Osteoblast (primary cell): ENCODE data around the gene DBN1. TPM values are rescaled to one million over a fixed set of nuclear protein-coding genes. Genes with fewer than 3 reads are reported as not detected.

Source experiments
- DNase-seq: peaks from one replicate; pipeline ENCODE4 v3.0.0; 2011; ENCODE audit warnings: low spot score, mixed read lengths; ENCODE audit not compliant: insufficient read length; ENCODE audit errors: missing footprints
- H2AFZ ChIP-seq: 2 replicates; pipeline ENCODE4 v1.6.0; 2011; ENCODE audit warnings: mild to moderate bottlenecking, low read length
- H3K27ac ChIP-seq: 2 replicates; pipeline ENCODE4 v1.5.1; 2011; ENCODE audit warnings: mild to moderate bottlenecking, low read depth, low read length, moderate library complexity
- H3K27me3 ChIP-seq: 2 replicates; pipeline ENCODE4 v1.6.0; 2012; ENCODE audit warnings: mild to moderate bottlenecking, control low read depth, inconsistent platforms, low read length, moderate library complexity; ENCODE audit not compliant: insufficient read depth
- H3K36me3 ChIP-seq: 2 replicates; pipeline ENCODE4 v1.5.1; 2011; ENCODE audit warnings: mild to moderate bottlenecking, low read length, control low read depth, moderate library complexity; ENCODE audit not compliant: insufficient read depth
- H3K4me1 ChIP-seq: 2 replicates; pipeline ENCODE4 v1.5.1; 2011; ENCODE audit warnings: mild to moderate bottlenecking, low read length, control low read depth, moderate library complexity; ENCODE audit not compliant: insufficient read depth
- H3K4me2 ChIP-seq: 2 replicates; pipeline ENCODE4 v1.6.0; 2011; ENCODE audit warnings: mild to moderate bottlenecking, low read length; ENCODE audit not compliant: insufficient read depth
- H3K4me3 ChIP-seq: fragments of 200-600 bp; sonication (generic); 3 replicates; pipeline ENCODE4 v1.5.1; 2012; ENCODE audit warnings: mild to moderate bottlenecking, low read length, inconsistent platforms; ENCODE audit not compliant: insufficient read depth
- H3K79me2 ChIP-seq: 2 replicates; pipeline ENCODE4 v1.6.0; 2012; ENCODE audit warnings: mild to moderate bottlenecking, low read length, control low read depth, inconsistent platforms; ENCODE audit not compliant: insufficient read depth
- H3K9me3 ChIP-seq: 2 replicates; pipeline ENCODE4 v1.5.1; 2011; ENCODE audit warnings: low read depth, low read length, control low read depth
- H4K20me1 ChIP-seq: 2 replicates; pipeline ENCODE4 v1.6.0; 2012; ENCODE audit warnings: mild to moderate bottlenecking, low read length, control low read depth; ENCODE audit not compliant: insufficient read depth
- total RNA-seq: library from RNA; depleted of rRNA; stranded (reverse); fragments of >200 nt; gene quantifications from 2 replicates; pipeline ENCODE4 v1.2.3, GENCODE V29; 2012
- TF ChIP-seq, protein P1 (sequence below): IDR thresholded peaks from 2 replicates; pipeline ENCODE4 v1.5.1; 2011; ENCODE audit warnings: mild to moderate bottlenecking, low read depth, low read length, moderate library complexity; ENCODE audit errors: extremely low read depth

The DBN1 gene
- total RNA-seq, 1 donor = 139 TPM

DNA sequence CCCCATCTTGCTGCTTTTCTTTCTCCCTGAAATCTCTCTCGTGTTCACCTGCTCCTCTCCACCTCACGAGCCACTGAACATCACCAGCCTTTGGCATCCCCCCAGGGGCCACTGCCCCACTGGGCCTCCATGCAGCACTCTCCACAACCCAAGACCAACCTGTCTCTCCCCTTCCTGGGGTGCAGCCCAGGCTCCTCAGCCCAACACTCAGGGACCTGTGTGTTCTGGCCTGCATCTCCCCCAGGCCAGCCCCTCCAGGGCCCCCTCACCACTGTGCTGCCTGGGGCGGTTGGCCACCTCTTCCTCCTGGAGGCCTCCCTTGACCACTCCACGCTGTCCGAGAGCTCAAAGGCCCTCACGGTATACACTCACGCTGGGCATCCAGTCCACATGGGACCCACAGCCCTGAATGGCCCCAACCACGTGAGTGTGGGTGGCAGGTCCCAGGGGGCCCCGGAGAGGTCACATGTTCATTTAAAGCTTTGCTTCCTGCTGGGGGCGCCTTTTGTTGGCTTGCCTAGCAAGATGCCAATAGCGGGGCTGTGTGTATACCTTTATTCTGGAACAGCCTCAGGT, 36.6 kb upstream of the DBN1 start:
- Histone ChIP-seq H3K4me2 (no peak overlapping the region), H4K20me1 (peaks cover 8% of the 10 kb centered on the region), H3K36me3 (peaks cover 36% of the 10 kb centered on the region), H3K4me1 (no peaks in the 10 kb centered on the region), H2AFZ (no peak overlapping the region), H3K27me3 (no peaks in the 10 kb centered on the region), H3K79me2 (peaks cover 8% of the 10 kb centered on the region), H3K4me3 (no peak overlapping the region), H3K9me3 (no peaks in the 10 kb centered on the region), H3K27ac (no peak overlapping the region)
- DNase-seq = no peak
- TF ChIP-seq, protein P1, sequence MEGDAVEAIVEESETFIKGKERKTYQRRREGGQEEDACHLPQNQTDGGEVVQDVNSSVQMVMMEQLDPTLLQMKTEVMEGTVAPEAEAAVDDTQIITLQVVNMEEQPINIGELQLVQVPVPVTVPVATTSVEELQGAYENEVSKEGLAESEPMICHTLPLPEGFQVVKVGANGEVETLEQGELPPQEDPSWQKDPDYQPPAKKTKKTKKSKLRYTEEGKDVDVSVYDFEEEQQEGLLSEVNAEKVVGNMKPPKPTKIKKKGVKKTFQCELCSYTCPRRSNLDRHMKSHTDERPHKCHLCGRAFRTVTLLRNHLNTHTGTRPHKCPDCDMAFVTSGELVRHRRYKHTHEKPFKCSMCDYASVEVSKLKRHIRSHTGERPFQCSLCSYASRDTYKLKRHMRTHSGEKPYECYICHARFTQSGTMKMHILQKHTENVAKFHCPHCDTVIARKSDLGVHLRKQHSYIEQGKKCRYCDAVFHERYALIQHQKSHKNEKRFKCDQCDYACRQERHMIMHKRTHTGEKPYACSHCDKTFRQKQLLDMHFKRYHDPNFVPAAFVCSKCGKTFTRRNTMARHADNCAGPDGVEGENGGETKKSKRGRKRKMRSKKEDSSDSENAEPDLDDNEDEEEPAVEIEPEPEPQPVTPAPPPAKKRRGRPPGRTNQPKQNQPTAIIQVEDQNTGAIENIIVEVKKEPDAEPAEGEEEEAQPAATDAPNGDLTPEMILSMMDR = no peak

DNA sequence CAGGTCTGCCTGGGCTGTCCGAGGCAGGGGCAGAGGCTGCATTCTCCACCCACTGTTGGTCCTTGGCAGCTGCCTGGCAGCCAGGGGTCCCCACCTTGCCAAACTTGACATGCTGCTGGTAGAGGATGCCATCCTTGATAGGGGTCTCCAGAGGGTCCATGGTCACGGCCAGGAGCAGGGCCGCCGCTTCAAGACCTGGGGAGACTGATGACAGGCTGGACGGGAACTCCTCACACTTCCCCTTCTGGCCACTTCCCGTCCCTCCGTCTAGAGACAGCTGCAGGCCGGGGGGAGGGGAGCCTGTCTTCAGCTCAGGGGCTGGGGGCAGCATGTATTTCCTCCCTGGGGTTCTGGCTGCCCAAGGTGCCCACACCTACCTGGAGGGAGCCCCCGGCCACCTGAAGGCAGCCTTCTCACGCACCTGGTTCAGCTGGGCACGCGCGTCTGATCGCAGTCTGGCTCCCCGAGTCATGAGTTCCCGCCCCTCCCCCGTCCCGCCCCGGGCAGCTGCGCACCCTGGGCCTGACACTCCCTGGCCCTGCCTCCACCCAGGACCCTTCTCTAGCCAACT, 36.0 kb upstream of the DBN1 start, which contains the start of gene DOK3:
Gene DOK3 (minus strand): TSS at position 446 of the 571 bp plus-strand sequence. CDS start 286 bp downstream, at position 160.
- no peaks in the 10 kb centered on the region for H3K27me3 ChIP-seq
- no peak within 1 kb of the TSS for H2AFZ ChIP-seq
- no peak within 1 kb of the TSS for H3K27ac ChIP-seq
- peaks cover 2% of the 10 kb centered on the region for H3K79me2 ChIP-seq
- H3K9me3 ChIP-seq = no peaks in the 10 kb centered on the region
- no peak within 1 kb of the TSS for H3K4me3 ChIP-seq
- peaks cover 30% of the 10 kb centered on the region for H3K36me3 ChIP-seq
- no peaks in the 10 kb centered on the region for H3K4me1 ChIP-seq
- H3K4me2 ChIP-seq = no peak within 1 kb of the TSS
- peaks cover 3% of the 10 kb centered on the region for H4K20me1 ChIP-seq
- no peak for DNase-seq
- TF ChIP-seq, protein P1 = no peak

DNA sequence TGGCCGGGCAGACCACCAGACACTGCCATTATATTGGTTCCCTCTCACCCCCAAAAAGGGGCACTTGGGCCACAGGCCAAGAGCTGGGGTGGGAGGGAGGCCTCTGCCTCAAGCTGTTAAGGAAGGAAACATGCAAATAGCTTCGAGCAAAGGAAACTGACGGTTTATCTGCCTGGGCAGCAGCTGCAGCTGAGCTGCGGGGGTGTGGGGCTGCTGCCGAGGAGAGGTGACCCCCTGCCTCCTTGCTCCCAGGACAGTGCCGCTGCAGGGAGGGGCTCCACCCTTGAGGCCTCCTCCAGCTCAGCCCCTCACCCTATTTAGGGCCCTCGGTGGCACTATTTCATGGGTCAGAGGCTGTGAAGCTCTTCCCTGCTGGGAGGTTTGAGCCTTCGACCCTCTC, 35.4 kb upstream of the DBN1 start:
- Histone ChIP-seq H3K4me2 (no peak overlapping the region), H3K4me3 (no peak overlapping the region), H2AFZ (no peak overlapping the region), H3K9me3 (no peaks in the 10 kb centered on the region), H3K4me1 (no peaks in the 10 kb centered on the region), H4K20me1 (peaks cover 3% of the 10 kb centered on the region), H3K79me2 (no peaks in the 10 kb centered on the region), H3K27me3 (no peaks in the 10 kb centered on the region), H3K27ac (no peak overlapping the region), H3K36me3 (peaks cover 26% of the 10 kb centered on the region)
- no peak for DNase-seq
- TF ChIP-seq, protein P1 = no peak

DNA sequence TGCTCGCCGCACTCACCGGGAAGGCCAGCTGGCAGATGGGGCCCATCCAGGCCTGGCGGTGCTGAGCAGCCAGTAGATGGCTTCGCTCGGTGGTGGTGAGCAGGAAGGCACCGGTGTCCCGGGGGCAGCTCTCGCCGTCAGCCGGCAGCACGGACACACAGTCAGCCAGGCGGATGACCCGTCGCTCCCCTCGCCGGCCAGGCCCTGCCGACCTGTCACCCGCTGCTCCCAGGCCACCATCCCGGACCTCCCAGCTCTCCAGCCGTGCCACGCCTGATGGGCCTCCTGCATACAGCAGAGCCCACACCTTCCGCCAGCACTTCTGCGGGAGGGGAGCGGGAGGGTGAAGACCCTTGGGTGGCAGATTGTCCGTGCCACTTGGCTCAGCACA, 34.8 kb upstream of the DBN1 start:
- Histone ChIP-seq H3K9me3 (no peaks in the 10 kb centered on the region), H3K79me2 (no peaks in the 10 kb centered on the region), H3K27ac (no peak overlapping the region), H3K4me3 (no peak overlapping the region), H3K4me1 (no peaks in the 10 kb centered on the region), H4K20me1 (no peaks in the 10 kb centered on the region), H3K27me3 (no peaks in the 10 kb centered on the region), H3K36me3 (peaks cover 22% of the 10 kb centered on the region), H3K4me2 (no peak overlapping the region), H2AFZ (no peak overlapping the region)
- no peak for DNase-seq
- TF ChIP-seq, protein P1 = no peak
